ENCODE results near the gene PCIF1.
"Not testable (repeated sequence)": the region's sequence is repeated elsewhere in the genome, so short reads cannot be mapped to it uniquely, and the experiment has no call there.

Gene PCIF1

GRCh38 chr20:45971675-45972499, 37.4 kb downstream of the PCIF1 start, which contains the start of gene ZNF335:
ZNF335 (minus strand) TSS chr20:45972203; CDS start chr20:45971410, 793 bp downstream.
- no peaks in the 10 kb centered on the region for H3K27me3 ChIP-seq (ENCODE audit: control insufficient read depth, insufficient read depth, low read length)
- H3K9me3 ChIP-seq (ENCODE audit: control insufficient read depth, low read length) = no peaks in the 10 kb centered on the region
- H3K4me1 ChIP-seq (ENCODE audit: control insufficient read depth, insufficient read depth, low read length) = peaks cover 20% of the 10 kb centered on the region
- H3K9ac ChIP-seq (ENCODE audit: low read length) = peak within 1 kb of the TSS; percentile 100
- peak within 1 kb of the TSS; percentile 94 for H3K4me3 ChIP-seq (ENCODE audit: low read length)
- H3K36me3 ChIP-seq (ENCODE audit: control insufficient read depth, insufficient read depth, low read length) = peaks cover 14% of the 10 kb centered on the region

DNA sequence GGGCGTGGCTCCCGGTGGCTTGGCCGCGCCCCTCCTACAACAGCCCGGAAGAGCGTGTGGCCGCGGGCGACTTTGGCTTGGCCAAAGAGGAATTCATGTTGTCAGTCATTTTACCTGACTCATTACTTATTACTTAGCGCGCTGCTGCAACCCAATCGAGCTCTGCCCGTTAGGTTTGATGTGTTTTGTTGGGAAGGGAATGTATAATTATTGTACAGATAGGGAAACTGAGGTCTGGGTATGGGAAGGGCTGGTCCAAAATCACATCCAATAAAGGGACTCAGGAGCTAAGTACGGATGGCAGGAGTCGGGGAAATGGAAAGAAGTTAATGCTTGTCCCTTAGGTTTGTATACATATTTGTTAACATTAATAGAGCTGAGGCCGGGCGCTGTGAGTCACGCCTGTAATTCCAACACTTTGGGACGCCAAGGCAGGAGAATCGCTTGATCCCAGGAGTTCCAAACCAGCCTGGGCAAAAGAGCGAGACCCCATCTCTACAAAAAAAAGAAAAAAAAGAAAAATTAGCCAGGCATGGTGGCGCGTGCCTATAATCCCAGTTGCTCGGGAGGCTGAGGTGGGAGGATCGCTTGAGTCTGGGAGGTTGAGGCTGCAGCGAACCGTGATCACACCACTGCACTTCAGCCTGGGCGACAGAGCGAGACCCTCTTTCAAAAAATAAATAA, 38.2 kb downstream of the PCIF1 start:
- Histone ChIP-seq H3K27me3 (ENCODE audit: control insufficient read depth, insufficient read depth, low read length) (no peaks in the 10 kb centered on the region), H3K9ac (ENCODE audit: low read length) (peak overlapping the region; percentile 100), H3K4me1 (ENCODE audit: control insufficient read depth, insufficient read depth, low read length) (peaks cover 20% of the 10 kb centered on the region), H3K4me3 (ENCODE audit: low read length) (peak overlapping the region; percentile 94), H3K9me3 (ENCODE audit: control insufficient read depth, low read length) (no peaks in the 10 kb centered on the region), H3K36me3 (ENCODE audit: control insufficient read depth, insufficient read depth, low read length) (peaks cover 7% of the 10 kb centered on the region)

- no peaks in the 10 kb centered on the region for H3K9me3 ChIP-seq (ENCODE audit: control insufficient read depth, low read length)
- H3K4me3 ChIP-seq (ENCODE audit: low read length) = no peak overlapping the region
- H3K4me1 ChIP-seq (ENCODE audit: control insufficient read depth, insufficient read depth, low read length) = peaks cover 17% of the 10 kb centered on the region
- H3K36me3 ChIP-seq (ENCODE audit: control insufficient read depth, insufficient read depth, low read length) = no peaks in the 10 kb centered on the region
- no peak overlapping the region for H3K9ac ChIP-seq (ENCODE audit: low read length)
- H3K27me3 ChIP-seq (ENCODE audit: control insufficient read depth, insufficient read depth, low read length) = no peaks in the 10 kb centered on the region
These were observed 40.5 kb downstream of the PCIF1 start for GRCh38 chr20:45974896-45975565.

DNA sequence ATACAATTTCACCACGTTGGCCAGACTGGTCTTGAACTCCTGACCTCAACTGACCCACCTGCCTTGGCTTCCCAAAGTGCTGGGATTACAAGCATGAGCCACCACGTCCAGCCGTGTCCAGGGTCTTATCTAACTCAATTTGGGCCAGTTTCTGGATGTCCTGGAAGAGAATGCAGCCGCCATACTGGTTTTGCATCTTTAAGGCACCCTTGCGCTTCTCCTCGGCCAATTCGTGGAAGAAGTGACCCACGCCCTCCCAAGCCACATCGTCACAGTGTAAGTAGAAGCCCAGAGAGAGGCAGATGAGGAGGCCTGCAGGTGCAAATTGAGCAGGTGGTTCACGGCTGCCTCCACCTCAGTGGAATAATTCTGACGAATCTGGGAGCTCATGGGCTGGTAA, 41.2 kb downstream of the PCIF1 start:
- H3K9ac ChIP-seq (ENCODE audit: low read length) = no peak overlapping the region
- H3K27me3 ChIP-seq (ENCODE audit: control insufficient read depth, insufficient read depth, low read length) = no peaks in the 10 kb centered on the region
- no peak overlapping the region for H3K4me3 ChIP-seq (ENCODE audit: low read length)
- peaks cover 10% of the 10 kb centered on the region for H3K4me1 ChIP-seq (ENCODE audit: control insufficient read depth, insufficient read depth, low read length)
- no peaks in the 10 kb centered on the region for H3K9me3 ChIP-seq (ENCODE audit: control insufficient read depth, low read length)
- H3K36me3 ChIP-seq (ENCODE audit: control insufficient read depth, insufficient read depth, low read length) = no peaks in the 10 kb centered on the region

GRCh38 chr20:45976086-45976485, 41.6 kb downstream of the PCIF1 start:
- Histone ChIP-seq H3K9me3 (ENCODE audit: control insufficient read depth, low read length) (no peaks in the 10 kb centered on the region), H3K4me1 (ENCODE audit: control insufficient read depth, insufficient read depth, low read length) (peaks cover 6% of the 10 kb centered on the region), H3K27me3 (ENCODE audit: control insufficient read depth, insufficient read depth, low read length) (no peaks in the 10 kb centered on the region), H3K4me3 (ENCODE audit: low read length) (no peak overlapping the region), H3K9ac (ENCODE audit: low read length) (no peak overlapping the region), H3K36me3 (ENCODE audit: control insufficient read depth, insufficient read depth, low read length) (no peaks in the 10 kb centered on the region)

GRCh38 chr20:45981261-45981660, 46.8 kb downstream of the PCIF1 start:
- H3K27me3 ChIP-seq (ENCODE audit: control insufficient read depth, insufficient read depth, low read length) = peaks cover 4% of the 10 kb centered on the region
- H3K9me3 ChIP-seq (ENCODE audit: control insufficient read depth, low read length) = no peaks in the 10 kb centered on the region
- no peaks in the 10 kb centered on the region for H3K36me3 ChIP-seq (ENCODE audit: control insufficient read depth, insufficient read depth, low read length)
- H3K4me3 ChIP-seq (ENCODE audit: low read length) = no peak overlapping the region
- H3K4me1 ChIP-seq (ENCODE audit: control insufficient read depth, insufficient read depth, low read length) = no peaks in the 10 kb centered on the region
- H3K9ac ChIP-seq (ENCODE audit: low read length) = no peak overlapping the region

DNA sequence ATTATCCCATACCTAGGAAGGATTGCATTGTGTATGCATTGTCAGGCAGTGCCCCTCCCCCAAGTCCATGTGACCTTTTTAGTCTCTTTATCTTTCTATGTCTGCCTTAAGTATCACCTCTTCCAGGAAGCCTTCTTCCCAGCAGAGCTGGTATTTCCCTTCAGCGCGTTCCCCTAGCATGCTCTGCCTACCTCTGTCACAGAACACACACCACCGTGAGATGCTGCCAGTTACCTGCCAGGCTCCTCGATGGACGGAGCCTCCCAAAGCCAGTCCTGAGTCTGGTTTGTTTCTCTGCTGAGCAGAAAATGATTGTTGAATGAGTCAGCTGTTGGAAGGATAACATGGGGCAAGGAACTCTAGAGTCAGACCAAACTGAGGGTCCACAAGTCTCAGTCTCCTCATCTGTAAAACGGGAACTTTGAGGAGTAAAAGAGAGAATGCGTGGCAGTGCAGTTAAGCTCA, 48.8 kb downstream of the PCIF1 start:
- Histone ChIP-seq H3K9ac (ENCODE audit: low read length) (no peak overlapping the region), H3K36me3 (ENCODE audit: control insufficient read depth, insufficient read depth, low read length) (no peaks in the 10 kb centered on the region), H3K4me3 (ENCODE audit: low read length) (no peak overlapping the region), H3K27me3 (ENCODE audit: control insufficient read depth, insufficient read depth, low read length) (peaks cover 4% of the 10 kb centered on the region), H3K9me3 (ENCODE audit: control insufficient read depth, low read length) (no peaks in the 10 kb centered on the region), H3K4me1 (ENCODE audit: control insufficient read depth, insufficient read depth, low read length) (no peaks in the 10 kb centered on the region)

- Histone ChIP-seq H3K36me3 (ENCODE audit: control insufficient read depth, insufficient read depth, low read length) (no peaks in the 10 kb centered on the region), H3K4me1 (ENCODE audit: control insufficient read depth, insufficient read depth, low read length) (no peaks in the 10 kb centered on the region), H3K9me3 (ENCODE audit: control insufficient read depth, low read length) (no peaks in the 10 kb centered on the region), H3K4me3 (ENCODE audit: low read length) (no peak overlapping the region), H3K9ac (ENCODE audit: low read length) (no peak overlapping the region), H3K27me3 (ENCODE audit: control insufficient read depth, insufficient read depth, low read length) (peaks cover 9% of the 10 kb centered on the region)
These were observed 51.1 kb downstream of the PCIF1 start for GRCh38 chr20:45985573-45985972.

GRCh38 chr20:45987108-45987780, 52.8 kb downstream of the PCIF1 start:
- peaks cover 9% of the 10 kb centered on the region for H3K27me3 ChIP-seq (ENCODE audit: control insufficient read depth, insufficient read depth, low read length)
- H3K9ac ChIP-seq (ENCODE audit: low read length) = no peak overlapping the region
- no peaks in the 10 kb centered on the region for H3K9me3 ChIP-seq (ENCODE audit: control insufficient read depth, low read length)
- no peak overlapping the region for H3K4me3 ChIP-seq (ENCODE audit: low read length)
- H3K4me1 ChIP-seq (ENCODE audit: control insufficient read depth, insufficient read depth, low read length) = no peaks in the 10 kb centered on the region
- H3K36me3 ChIP-seq (ENCODE audit: control insufficient read depth, insufficient read depth, low read length) = no peaks in the 10 kb centered on the region

- not testable (repeated sequence) for H3K4me3 ChIP-seq (ENCODE audit: low read length); H3K27me3 ChIP-seq (ENCODE audit: control insufficient read depth, insufficient read depth, low read length); H3K36me3 ChIP-seq (ENCODE audit: control insufficient read depth, insufficient read depth, low read length); H3K9ac ChIP-seq (ENCODE audit: low read length); H3K4me1 ChIP-seq (ENCODE audit: control insufficient read depth, insufficient read depth, low read length); H3K9me3 ChIP-seq (ENCODE audit: control insufficient read depth, low read length)
These were observed 54.3 kb downstream of the PCIF1 start for GRCh38 chr20:45988830-45989229.

GRCh38 chr20:45991616-45992015, 57.1 kb downstream of the PCIF1 start:
- Histone ChIP-seq H3K9me3 (ENCODE audit: control insufficient read depth, low read length) (no peaks in the 10 kb centered on the region), H3K36me3 (ENCODE audit: control insufficient read depth, insufficient read depth, low read length) (no peaks in the 10 kb centered on the region), H3K9ac (ENCODE audit: low read length) (no peak overlapping the region), H3K4me1 (ENCODE audit: control insufficient read depth, insufficient read depth, low read length) (peaks cover 10% of the 10 kb centered on the region), H3K27me3 (ENCODE audit: control insufficient read depth, insufficient read depth, low read length) (peaks cover 7% of the 10 kb centered on the region), H3K4me3 (ENCODE audit: low read length) (no peak overlapping the region)

All from mucosa of stomach (tissue), 1 donor.